ENCODE measurements around the gene MUC5AC. TPM values are rescaled to one million over a fixed set of nuclear protein-coding genes. Genes with fewer than 3 reads are reported as not detected.
"Not testable (repeated sequence)": the region's sequence is repeated elsewhere in the genome, so short reads cannot be mapped to it uniquely, and the experiment has no call there.

The MUC5AC gene
- not detected for total RNA-seq

- CTCF ChIA-PET: no interaction called here
- Mint-ChIP-seq H3K27ac (peak within 1 kb of the TSS; percentile 37), H3K4me3 (no peak within 1 kb of the TSS), H3K36me3 (ENCODE audit: low read depth) (no peaks in the 10 kb centered on the region), H3K27me3 (no peaks in the 10 kb centered on the region), H3K9me3 (no peaks in the 10 kb centered on the region), H3K4me1 (no peaks in the 10 kb centered on the region)
- POLR2A ChIA-PET: no interaction called here
- no peak for DNase-seq
Observed at GRCh38 chr11:1157645-1158591, at the start of gene MUC5AC. Gene MUC5AC (plus strand): TSS chr11:1157953. CDS start chr11:1158000, 47 bp downstream.

GRCh38 chr11:1108246-1108900, 49.4 kb upstream of the MUC5AC start:
- no peaks in the 10 kb centered on the region for H3K4me1 Mint-ChIP-seq
- H3K4me3 Mint-ChIP-seq: no peak overlapping the region
- no peak overlapping the region for H3K27ac Mint-ChIP-seq
- ChIA-PET POLR2A (no interaction called here), CTCF (no interaction called here)
- no peaks in the 10 kb centered on the region for H3K27me3 Mint-ChIP-seq
- H3K36me3 Mint-ChIP-seq (ENCODE audit: low read depth): no peaks in the 10 kb centered on the region
- no peak for DNase-seq
- no peaks in the 10 kb centered on the region for H3K9me3 Mint-ChIP-seq

- Mint-ChIP-seq H3K4me1 (no peaks in the 10 kb centered on the region), H3K27ac (no peak overlapping the region), H3K9me3 (no peaks in the 10 kb centered on the region), H3K4me3 (no peak overlapping the region), H3K36me3 (ENCODE audit: low read depth) (no peaks in the 10 kb centered on the region), H3K27me3 (no peaks in the 10 kb centered on the region)
- ChIA-PET POLR2A (no interaction called here), CTCF (no interaction called here)
- no peak for DNase-seq
Observed at GRCh38 chr11:1109101-1109917, 48.4 kb upstream of the MUC5AC start.

GRCh38 chr11:1109918-1110705, 47.6 kb upstream of the MUC5AC start:
- Mint-ChIP-seq H3K27ac (no peak overlapping the region), H3K27me3 (no peaks in the 10 kb centered on the region), H3K9me3 (no peaks in the 10 kb centered on the region), H3K4me1 (peaks cover 3% of the 10 kb centered on the region), H3K36me3 (ENCODE audit: low read depth) (no peaks in the 10 kb centered on the region), H3K4me3 (no peak overlapping the region)
- DNase-seq: no peak
- POLR2A ChIA-PET: no interaction called here
- CTCF ChIA-PET: no interaction called here

- no peaks in the 10 kb centered on the region for H3K36me3 Mint-ChIP-seq (ENCODE audit: low read depth)
- no peaks in the 10 kb centered on the region for H3K9me3 Mint-ChIP-seq
- H3K4me3 Mint-ChIP-seq: no peak overlapping the region
- ChIA-PET CTCF (interaction anchor here (1.4 kb wide), 1 partner anchor 9 kb away, joined by 3 read pairs; no protein-coding TSS in a partner anchor), POLR2A (no interaction called here)
- H3K27me3 Mint-ChIP-seq: no peaks in the 10 kb centered on the region
- DNase-seq: no peak
- no peak overlapping the region for H3K27ac Mint-ChIP-seq
- H3K4me1 Mint-ChIP-seq: peaks cover 3% of the 10 kb centered on the region
Observed at GRCh38 chr11:1111545-1112212, 46.1 kb upstream of the MUC5AC start.

GRCh38 chr11:1112351-1113191, 45.2 kb upstream of the MUC5AC start:
- H3K36me3 Mint-ChIP-seq (ENCODE audit: low read depth): no peaks in the 10 kb centered on the region
- CTCF ChIA-PET: interaction anchor here (1.4 kb wide), 1 partner anchor 10 kb away, joined by 3 read pairs; no protein-coding TSS in a partner anchor
- no peaks in the 10 kb centered on the region for H3K27me3 Mint-ChIP-seq
- DNase-seq: no peak
- H3K27ac Mint-ChIP-seq: no peak overlapping the region
- no peak overlapping the region for H3K4me3 Mint-ChIP-seq
- H3K4me1 Mint-ChIP-seq: peaks cover 3% of the 10 kb centered on the region
- H3K9me3 Mint-ChIP-seq: no peaks in the 10 kb centered on the region
- POLR2A ChIA-PET: no interaction called here

- Mint-ChIP-seq H3K36me3 (ENCODE audit: low read depth) (no peaks in the 10 kb centered on the region), H3K27me3 (no peaks in the 10 kb centered on the region), H3K4me1 (peaks cover 3% of the 10 kb centered on the region), H3K27ac (no peak overlapping the region), H3K9me3 (no peaks in the 10 kb centered on the region), H3K4me3 (no peak overlapping the region)
- no peak for DNase-seq
- ChIA-PET POLR2A (no interaction called here), CTCF (no interaction called here)
Observed at GRCh38 chr11:1113405-1114201, 44.1 kb upstream of the MUC5AC start.

- H3K36me3 Mint-ChIP-seq (ENCODE audit: low read depth); POLR2A ChIA-PET; CTCF ChIA-PET; H3K27ac Mint-ChIP-seq; DNase-seq; H3K4me3 Mint-ChIP-seq; H3K27me3 Mint-ChIP-seq; H3K9me3 Mint-ChIP-seq; H3K4me1 Mint-ChIP-seq: not testable (repeated sequence)
Observed at GRCh38 chr11:1115292-1115691, 42.5 kb upstream of the MUC5AC start.

GRCh38 chr11:1116104-1116503, 41.6 kb upstream of the MUC5AC start:
- Mint-ChIP-seq H3K36me3 (ENCODE audit: low read depth) (no peaks in the 10 kb centered on the region), H3K9me3 (no peaks in the 10 kb centered on the region), H3K27me3 (no peaks in the 10 kb centered on the region), H3K4me1 (peaks cover 3% of the 10 kb centered on the region), H3K27ac (no peak overlapping the region), H3K4me3 (no peak overlapping the region)
- no peak for DNase-seq
- ChIA-PET CTCF (no interaction called here), POLR2A (no interaction called here)

- Mint-ChIP-seq H3K27me3 (no peaks in the 10 kb centered on the region), H3K27ac (no peak overlapping the region)
- no peak for DNase-seq
Observed at GRCh38 chr11:1116666-1117390, 40.9 kb upstream of the MUC5AC start.

More at GRCh38 chr11:1116666-1117390, 40.9 kb upstream of the MUC5AC start:
- ChIA-PET POLR2A (no interaction called here), CTCF (no interaction called here)
- Mint-ChIP-seq H3K4me1 (peaks cover 3% of the 10 kb centered on the region), H3K4me3 (no peak overlapping the region), H3K36me3 (ENCODE audit: low read depth) (no peaks in the 10 kb centered on the region), H3K9me3 (no peaks in the 10 kb centered on the region)
